Psoas muscle (tissue), 8 donors: ENCODE measurements around the gene PTPN3. TPM values are rescaled to one million over a fixed set of nuclear protein-coding genes. Genes with fewer than 3 reads are reported as not detected.

ENCODE experiments used
- ATAC-seq, 4 donors: fragments of 200-7000 bp; cut with Tn5 transposase; one replicate each; pipeline ENCODE4 v1.9.1; 2020; ENCODE audit warnings: moderate library complexity in 3 of 4, mild to moderate bottlenecking in 2 of 4
- DNase-seq, 2 donors: peaks; one replicate each; pipeline ENCODE4 v3.0.0-alpha.2; 2020
- H3K27ac ChIP-seq: fragments of 200-600 bp; one replicate; pipeline ENCODE4 v1.8.0; 2022
- H3K27me3 ChIP-seq, 3 donors: fragments of 200-600 bp in 1 of 3; one replicate each; pipeline versions ENCODE4 v1.6.1 to v1.8.0; 2013 to 2022; ENCODE audit warnings: low read length in 2 of 3, mild to moderate bottlenecking in 2 of 3, moderate library complexity in 1 of 3; ENCODE audit not compliant: insufficient read depth in 3 of 3
- H3K36me3 ChIP-seq, 2 donors: fragments of 200-600 bp in 1 of 2; one replicate each; pipeline versions ENCODE4 v1.6.1 to v1.8.0; 2013 to 2022; ENCODE audit warnings: low read depth in 1 of 2, mild to moderate bottlenecking in 1 of 2, moderate library complexity in 1 of 2; ENCODE audit not compliant: insufficient read depth in 1 of 2
- H3K4me1 ChIP-seq: fragments of 200-600 bp; one replicate; pipeline ENCODE4 v1.8.0; 2022
- H3K4me3 ChIP-seq: fragments of 200-600 bp; one replicate; pipeline ENCODE4 v1.8.0; 2022; ENCODE audit warnings: mild to moderate bottlenecking
- H3K9me3 ChIP-seq: fragments of 200-600 bp; one replicate; pipeline ENCODE4 v1.8.0; 2022
- WGBS, 3 donors: extraction: QIAGEN DNeasy Blood & Tissue Kit; methylation state at CpG; one replicate each; pipeline versions ENCODE4 v1.1.6 to v1.1.7; 2013; 5-methylcytosine and 5-hydroxymethylcytosine counted together
- intact Hi-C, 2 donors: fragments of 100-400 bp; cut with DNase I; formaldehyde crosslinking; loops; one replicate each; pipeline versions ENCODE4 v1.11.0 to v1.14.2; 2022
- polyA plus RNA-seq, 3 donors: library from polyadenylated mRNA; stranded (reverse); fragments of 200-250 nt; gene quantifications; one replicate each; pipeline ENCODE4 v1.2.3, GENCODE V29; 2013
- total RNA-seq, 4 donors: library from RNA; stranded (reverse); fragmentation: NEBNext Ultra II Directional in 2 of 4; extraction: Animal tissue kit (Norgen Biotek cat#: 25700) in 2 of 4; gene quantifications; one replicate each; pipeline versions ENCODE4 v1.2.1 to v1.2.4, GENCODE V29; 2021 to 2023
- TF ChIP-seq, protein P1 (sequence below): fragments of 200-600 bp; IDR thresholded peaks from one replicate; pipeline ENCODE4 v1.8.0; 2022; ENCODE audit warnings: antibody characterized with exemption
- donor health status: healthy with polysubstance abuse.
- donor health status: DM: no; HTN: no; CAD: no; lungs with moderate emphysema.
- donor health status: Bipolar disorder and iron deficiency.
- donor health status: healthy.
- donor health status: DM: yes; HTN: yes; CAD: no.
- donor health status: DM: no; HTN: no; CAD: no.
- donor health status: DM: no; HTN: no; CAD: no.
- donor health status: DM: yes; HTN: yes; CAD: no.

Gene PTPN3
- total and polyA plus RNA-seq, 7 donors, result 8.8 to 130 (median 46.5) TPM

DNA sequence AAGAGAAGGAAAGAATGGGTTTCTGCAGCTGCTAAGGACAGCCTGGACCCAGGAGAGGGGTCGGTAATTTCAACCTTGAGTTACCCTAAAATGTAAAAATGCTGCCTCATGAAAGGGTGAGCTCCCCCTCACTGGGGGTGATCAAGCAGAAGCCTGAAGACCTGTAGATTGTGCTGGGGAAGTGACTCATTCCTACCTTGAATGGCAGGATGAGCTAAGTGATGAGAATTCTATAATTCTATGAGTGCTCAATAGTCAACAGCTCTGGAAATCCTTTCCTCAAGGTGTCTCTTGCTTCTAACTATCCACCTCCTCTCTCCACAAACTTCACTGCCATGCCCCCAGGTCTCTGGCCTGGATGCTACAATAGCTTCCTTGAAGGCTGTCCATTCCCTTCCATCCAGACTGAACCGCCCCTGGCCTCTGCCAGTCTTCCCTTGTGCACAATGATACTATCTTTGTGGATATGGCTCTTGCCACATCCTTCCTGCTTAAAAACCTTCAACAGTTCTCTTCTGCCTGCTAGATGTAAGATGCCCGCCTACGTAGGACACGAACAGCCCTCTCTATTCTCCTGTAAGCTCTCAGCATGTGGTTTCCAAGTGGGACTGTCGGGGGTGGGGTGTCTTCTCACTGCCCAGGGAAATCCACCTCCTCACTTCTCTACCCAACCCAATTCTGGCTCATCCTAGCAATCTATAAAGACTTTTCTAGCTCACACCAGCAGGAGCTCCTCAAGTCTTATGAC lies 50.6 kb downstream of the PTPN3 start:
- TF ChIP-seq, protein P1, sequence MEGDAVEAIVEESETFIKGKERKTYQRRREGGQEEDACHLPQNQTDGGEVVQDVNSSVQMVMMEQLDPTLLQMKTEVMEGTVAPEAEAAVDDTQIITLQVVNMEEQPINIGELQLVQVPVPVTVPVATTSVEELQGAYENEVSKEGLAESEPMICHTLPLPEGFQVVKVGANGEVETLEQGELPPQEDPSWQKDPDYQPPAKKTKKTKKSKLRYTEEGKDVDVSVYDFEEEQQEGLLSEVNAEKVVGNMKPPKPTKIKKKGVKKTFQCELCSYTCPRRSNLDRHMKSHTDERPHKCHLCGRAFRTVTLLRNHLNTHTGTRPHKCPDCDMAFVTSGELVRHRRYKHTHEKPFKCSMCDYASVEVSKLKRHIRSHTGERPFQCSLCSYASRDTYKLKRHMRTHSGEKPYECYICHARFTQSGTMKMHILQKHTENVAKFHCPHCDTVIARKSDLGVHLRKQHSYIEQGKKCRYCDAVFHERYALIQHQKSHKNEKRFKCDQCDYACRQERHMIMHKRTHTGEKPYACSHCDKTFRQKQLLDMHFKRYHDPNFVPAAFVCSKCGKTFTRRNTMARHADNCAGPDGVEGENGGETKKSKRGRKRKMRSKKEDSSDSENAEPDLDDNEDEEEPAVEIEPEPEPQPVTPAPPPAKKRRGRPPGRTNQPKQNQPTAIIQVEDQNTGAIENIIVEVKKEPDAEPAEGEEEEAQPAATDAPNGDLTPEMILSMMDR, result no peak
- no peaks in the 10 kb centered on the region for H3K27me3 ChIP-seq
- intact Hi-C loops, result no loop called here
- WGBS, 3 donors, result 90 to 94% (median 93%) methylated on average over 6 of the region's 6 CpGs
- no peak overlapping the region for H3K27ac ChIP-seq
- no peak overlapping the region for H3K4me3 ChIP-seq
- DNase-seq (no peak), ATAC-seq (no peak)
- peaks cover 0 to 16% of the 10 kb centered on the region in 2 donors for H3K36me3 ChIP-seq
- no peaks in the 10 kb centered on the region for H3K9me3 ChIP-seq
- peaks cover 21% of the 10 kb centered on the region for H3K4me1 ChIP-seq

GRCh38 chr9:109444771-109445320 lies 53.3 kb downstream of the PTPN3 start:
- ATAC-seq, result no peak
- H3K4me1 ChIP-seq, result peaks cover 13% of the 10 kb centered on the region
- TF ChIP-seq, protein P1, result no peak
- no peaks in the 10 kb centered on the region for H3K27me3 ChIP-seq
- DNase-seq, result no peak
- H3K36me3 ChIP-seq, result peaks cover 0 to 20% of the 10 kb centered on the region in 2 donors
- no peak overlapping the region for H3K27ac ChIP-seq
- no peak overlapping the region for H3K4me3 ChIP-seq
- intact Hi-C loops, result loop anchor here in 1 of 2 donors (5.0 kb wide), 1 partner anchor 72 kb away; no protein-coding TSS in a partner anchor
- WGBS, 3 donors, result 80 to 91% (median 84%) methylated on average over 3 of the region's 3 CpGs
- no peaks in the 10 kb centered on the region for H3K9me3 ChIP-seq

DNA sequence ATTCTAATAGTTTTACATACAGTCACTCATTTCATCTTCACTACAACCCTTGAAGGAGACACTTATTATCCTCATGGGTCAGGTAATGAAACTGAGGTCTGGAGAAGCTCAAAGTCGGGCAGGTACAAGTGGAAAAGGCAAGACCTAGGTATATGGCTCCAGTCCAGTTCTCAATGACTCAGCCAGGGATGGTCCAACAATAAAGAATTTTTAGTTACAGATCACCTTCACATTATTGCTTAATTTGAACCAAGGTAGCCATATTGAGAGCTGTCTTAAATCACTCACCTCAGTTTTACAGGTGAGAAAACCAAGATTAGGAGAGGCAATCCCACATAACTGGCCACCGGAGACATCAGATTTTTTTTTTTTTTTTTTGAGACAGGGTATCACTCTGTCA lies 55.4 kb downstream of the PTPN3 start:
- peaks cover 10% of the 10 kb centered on the region for H3K4me1 ChIP-seq
- H3K36me3 ChIP-seq, result peaks cover 0 to 20% of the 10 kb centered on the region in 2 donors
- TF ChIP-seq, protein P1, result no peak
- intact Hi-C loops, result loop anchor here in 1 of 2 donors (5.0 kb wide), 1 partner anchor 75 kb away; no protein-coding TSS in a partner anchor
- H3K4me3 ChIP-seq, result no peak overlapping the region
- 80 to 89% (median 80%) methylated on average over 2 of the region's 2 CpGs for WGBS, 3 donors
- H3K27me3 ChIP-seq, result no peaks in the 10 kb centered on the region
- DNase-seq (no peak), ATAC-seq (no peak)
- H3K27ac ChIP-seq, result no peak overlapping the region
- H3K9me3 ChIP-seq, result no peaks in the 10 kb centered on the region

DNA sequence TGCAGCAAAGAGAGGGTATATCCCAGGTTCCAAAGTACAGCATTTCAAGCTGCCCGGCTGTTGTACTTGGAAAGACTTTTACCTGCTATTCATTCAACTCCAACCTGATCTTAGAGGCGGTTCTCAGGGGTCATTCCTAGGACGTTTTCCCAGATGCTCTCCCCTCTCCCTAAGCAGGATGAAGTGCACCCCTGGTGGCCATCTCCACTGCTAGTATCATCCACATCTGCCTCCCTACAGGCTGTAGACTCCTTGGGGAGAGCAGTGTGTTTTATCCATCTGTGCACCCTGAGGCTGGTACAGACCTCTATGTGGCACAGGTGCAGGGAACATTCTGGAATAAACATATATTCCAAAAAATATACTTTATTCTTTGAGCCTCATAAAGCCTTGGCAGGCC lies 56.8 kb downstream of the PTPN3 start:
- no peak for DNase-seq
- TF ChIP-seq, protein P1, result no peak
- peak overlapping the region; percentile 18 for H3K27ac ChIP-seq
- peaks cover 0 to 14% of the 10 kb centered on the region in 2 donors for H3K36me3 ChIP-seq
- intact Hi-C loops, result loop anchor here (2.0 to 5.0 kb wide), 3 partner anchors 28 to 80 kb away; no protein-coding TSS in a partner anchor
- 39 to 46% (median 43%) methylated on average over 3 of the region's 3 CpGs for WGBS, 3 donors
- H3K9me3 ChIP-seq, result no peaks in the 10 kb centered on the region
- no peak overlapping the region for H3K4me3 ChIP-seq
- H3K4me1 ChIP-seq, result peaks cover 22% of the 10 kb centered on the region
- ATAC-seq, result peak in 1 of 4 donors; percentile 23
- no peaks in the 10 kb centered on the region for H3K27me3 ChIP-seq
